Coronary artery (tissue), 2 donors: ENCODE data around the gene RNF208.
"Not testable (repeated sequence)": the region's sequence is repeated elsewhere in the genome, so short reads cannot be mapped to it uniquely, and the experiment has no call there.

Source experiments
- DNase-seq: peaks from one replicate; pipeline ENCODE4 v3.0.0-alpha.2; 2017; ENCODE audit warnings: low spot score
- H3K27ac ChIP-seq, 2 donors: fragments of 200-600 bp; sonication (generic); one replicate each; pipeline ENCODE4 v1.5.1; 2016 to 2019
- H3K4me3 ChIP-seq: fragments of 200-600 bp; sonication (generic); 2 replicates; pipeline ENCODE4 v1.5.1; 2016; ENCODE audit warnings: mild to moderate bottlenecking, moderate library complexity
- TF ChIP-seq, protein P1 (sequence below): fragments of 200-600 bp; sonication (generic); IDR thresholded peaks from one replicate; pipeline ENCODE4 v1.5.1; 2019; ENCODE audit warnings: antibody characterized with exemption

The RNF208 gene

GRCh38 chr9:137245450-137246421 is 23.7 kb upstream of the RNF208 start:
- TF ChIP-seq, protein P1, sequence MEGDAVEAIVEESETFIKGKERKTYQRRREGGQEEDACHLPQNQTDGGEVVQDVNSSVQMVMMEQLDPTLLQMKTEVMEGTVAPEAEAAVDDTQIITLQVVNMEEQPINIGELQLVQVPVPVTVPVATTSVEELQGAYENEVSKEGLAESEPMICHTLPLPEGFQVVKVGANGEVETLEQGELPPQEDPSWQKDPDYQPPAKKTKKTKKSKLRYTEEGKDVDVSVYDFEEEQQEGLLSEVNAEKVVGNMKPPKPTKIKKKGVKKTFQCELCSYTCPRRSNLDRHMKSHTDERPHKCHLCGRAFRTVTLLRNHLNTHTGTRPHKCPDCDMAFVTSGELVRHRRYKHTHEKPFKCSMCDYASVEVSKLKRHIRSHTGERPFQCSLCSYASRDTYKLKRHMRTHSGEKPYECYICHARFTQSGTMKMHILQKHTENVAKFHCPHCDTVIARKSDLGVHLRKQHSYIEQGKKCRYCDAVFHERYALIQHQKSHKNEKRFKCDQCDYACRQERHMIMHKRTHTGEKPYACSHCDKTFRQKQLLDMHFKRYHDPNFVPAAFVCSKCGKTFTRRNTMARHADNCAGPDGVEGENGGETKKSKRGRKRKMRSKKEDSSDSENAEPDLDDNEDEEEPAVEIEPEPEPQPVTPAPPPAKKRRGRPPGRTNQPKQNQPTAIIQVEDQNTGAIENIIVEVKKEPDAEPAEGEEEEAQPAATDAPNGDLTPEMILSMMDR, result no peak
- no peak for DNase-seq
- H3K27ac ChIP-seq, result no peak overlapping the region
- H3K4me3 ChIP-seq, result no peak overlapping the region

DNA sequence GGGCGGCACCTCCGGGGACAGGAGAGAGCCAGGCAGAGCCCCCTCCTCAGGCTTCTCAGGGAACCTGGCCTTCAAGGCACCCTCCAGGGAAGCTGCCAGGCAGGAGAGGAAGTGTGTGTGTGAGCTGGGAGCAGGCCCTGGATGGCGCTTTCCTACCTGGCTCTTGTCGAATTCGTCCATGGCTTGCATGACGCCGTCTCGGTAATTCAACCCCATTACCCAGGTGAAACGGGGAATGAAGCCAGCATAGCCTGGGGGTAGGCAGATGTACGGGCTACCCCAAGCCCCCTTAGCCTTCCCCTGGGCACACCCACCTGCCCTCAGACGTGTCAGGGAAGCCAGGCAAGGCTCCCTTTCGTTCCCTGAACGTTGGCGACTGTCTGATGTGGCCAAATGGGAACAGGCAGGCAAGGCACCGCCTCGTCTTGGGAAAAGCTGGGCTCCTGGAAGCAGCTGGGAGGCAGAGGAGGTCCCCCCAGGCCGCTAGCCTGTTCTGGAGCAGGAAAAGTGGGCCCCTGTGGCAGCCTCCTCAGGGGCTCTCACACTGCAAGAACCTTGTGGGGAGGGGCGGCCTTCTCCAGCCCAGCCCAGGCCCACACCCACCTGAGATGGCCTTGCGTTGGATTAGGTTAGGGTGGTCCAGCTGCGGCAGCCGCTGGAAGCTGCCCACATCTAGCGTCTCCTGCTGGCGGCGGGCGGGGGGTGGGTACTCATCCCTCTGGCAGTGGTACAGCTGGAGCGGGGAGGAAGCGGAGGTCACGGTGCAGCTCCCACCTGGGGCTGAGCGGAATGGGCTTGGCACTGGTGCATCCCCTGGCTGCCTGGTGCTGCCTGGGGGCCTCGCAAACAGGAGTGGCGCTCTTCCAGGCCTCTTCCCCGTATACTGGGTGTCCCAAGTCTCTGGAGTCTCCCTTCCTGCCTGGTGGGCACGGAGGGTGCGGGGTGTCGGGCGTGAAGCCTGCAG is 22.7 kb upstream of the RNF208 start:
- no peak for DNase-seq
- Histone ChIP-seq H3K4me3 (no peak overlapping the region), H3K27ac (no peak overlapping the region)
- TF ChIP-seq, protein P1, result no peak

GRCh38 chr9:137243626-137244485 is 21.8 kb upstream of the RNF208 start:
- TF ChIP-seq, protein P1, result no peak
- Histone ChIP-seq H3K4me3 (no peak overlapping the region), H3K27ac (no peak overlapping the region)

GRCh38 chr9:137243266-137243625 is 21.2 kb upstream of the RNF208 start:
- not testable (repeated sequence) for H3K4me3 ChIP-seq, DNase-seq, H3K27ac ChIP-seq

More at GRCh38 chr9:137243626-137244485, 21.8 kb upstream of the RNF208 start:
- DNase-seq, result no peak

DNA sequence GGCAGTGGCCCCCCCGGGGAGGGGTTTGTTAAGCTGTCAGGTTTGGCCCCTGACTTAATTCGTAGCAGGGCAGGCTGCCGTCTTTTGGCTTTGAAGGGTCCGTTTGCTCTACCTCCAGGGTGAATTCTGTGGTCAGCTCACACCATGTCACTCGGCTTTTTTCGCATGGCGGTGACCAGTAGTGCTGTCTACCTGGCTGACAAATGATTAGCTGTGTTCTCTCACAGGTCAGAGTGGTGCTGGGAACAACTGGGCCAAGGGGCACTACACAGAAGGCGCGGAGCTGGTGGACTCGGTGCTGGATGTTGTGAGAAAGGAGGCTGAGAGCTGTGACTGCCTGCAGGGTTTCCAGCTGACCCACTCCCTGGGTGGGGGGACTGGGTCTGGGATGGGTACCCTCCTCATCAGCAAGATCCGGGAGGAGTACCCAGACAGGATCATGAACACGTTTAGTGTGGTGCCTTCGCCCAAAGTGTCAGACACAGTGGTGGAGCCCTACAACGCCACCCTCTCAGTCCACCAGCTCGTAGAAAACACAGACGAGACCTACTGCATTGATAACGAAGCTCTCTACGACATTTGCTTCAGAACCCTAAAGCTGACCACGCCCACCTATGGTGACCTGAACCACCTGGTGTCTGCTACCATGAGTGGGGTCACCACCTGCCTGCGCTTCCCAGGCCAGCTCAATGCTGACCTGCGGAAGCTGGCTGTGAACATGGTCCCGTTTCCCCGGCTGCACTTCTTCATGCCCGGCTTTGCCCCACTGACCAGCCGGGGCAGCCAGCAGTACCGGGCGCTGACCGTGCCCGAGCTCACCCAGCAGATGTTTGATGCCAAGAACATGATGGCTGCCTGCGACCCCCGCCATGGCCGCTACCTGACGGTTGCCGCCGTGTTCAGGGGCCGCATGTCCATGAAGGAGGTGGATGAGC is 20.5 kb upstream of the RNF208 start:
- TF ChIP-seq, protein P1, result no peak
- peak overlapping the region; percentile 89 to 100 for H3K27ac ChIP-seq
- no peak for DNase-seq

DNA sequence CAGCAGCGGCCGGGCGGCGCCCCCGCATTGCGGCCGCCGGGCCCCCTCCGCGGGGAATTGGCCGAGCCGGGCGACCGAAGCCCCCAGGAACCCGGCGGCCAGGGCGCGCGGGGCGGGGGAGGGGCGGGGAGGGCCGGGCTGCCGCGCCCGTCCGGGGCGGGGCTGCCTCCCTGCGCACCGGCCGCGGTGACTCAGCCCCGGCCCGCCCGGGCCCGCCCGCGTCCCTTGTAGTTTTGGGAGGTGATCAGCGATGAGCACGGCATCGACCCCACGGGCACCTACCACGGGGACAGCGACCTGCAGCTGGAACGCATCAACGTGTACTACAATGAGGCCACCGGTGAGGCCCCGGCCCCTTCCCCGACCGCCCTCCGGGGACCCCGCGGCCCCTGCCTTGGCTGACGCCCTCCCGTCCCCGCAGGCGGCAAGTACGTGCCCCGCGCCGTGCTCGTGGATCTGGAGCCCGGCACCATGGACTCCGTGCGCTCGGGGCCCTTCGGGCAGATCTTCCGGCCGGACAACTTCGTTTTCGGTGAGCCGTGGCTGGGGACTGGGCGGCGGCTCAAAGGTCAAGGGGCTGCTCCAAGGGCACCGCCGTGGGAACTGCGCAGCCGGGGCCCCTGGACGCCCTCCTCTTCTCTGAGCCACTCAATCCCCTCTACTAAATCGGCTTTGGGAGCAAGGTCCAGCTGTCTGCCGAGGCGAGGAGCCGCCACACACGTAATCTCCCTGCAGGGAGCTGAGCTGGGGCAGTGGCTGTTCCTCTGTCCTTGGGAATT is 19.6 kb upstream of the RNF208 start:
- Histone ChIP-seq H3K27ac (peak overlapping the region; percentile 89 to 100), H3K4me3 (peak overlapping the region; percentile 99)
- TF ChIP-seq, protein P1, result no peak
- no peak for DNase-seq

More for the DNA sequence above, 20.5 kb upstream of the RNF208 start:
- H3K4me3 ChIP-seq, result peak overlapping the region; percentile 99
